GM23248 (cell line): ENCODE data around the gene DAAM1.

Experiments
- EZH2 ChIP-seq: fragments of 200-600 bp; sonication (generic); IDR thresholded peaks from 2 replicates; pipeline ENCODE4 v1.6.1; 2018; ENCODE audit warnings: antibody characterized with exemption, mild to moderate bottlenecking; ENCODE audit not compliant: insufficient read depth, poor library complexity, severe bottlenecking
- EZH2phosphoT487 ChIP-seq: fragments of 200-600 bp; sonication (generic); IDR thresholded peaks from 2 replicates; pipeline ENCODE4 v1.6.1; 2018; ENCODE audit warnings: antibody characterized with exemption, moderate library complexity, mild to moderate bottlenecking, low read depth; ENCODE audit not compliant: insufficient read depth

GRCh38 chr14:59188461-59189090 is at the start of gene DAAM1:
- TF ChIP-seq EZH2phosphoT487 (no peak), EZH2 (no peak)
